ENCODE results near the gene FIS1. TPM values are rescaled to one million over a fixed set of nuclear protein-coding genes. Genes with fewer than 3 reads are reported as not detected.
"Not testable (repeated sequence)": the region's sequence is repeated elsewhere in the genome, so short reads cannot be mapped to it uniquely, and the experiment has no call there.

Gene FIS1
- 131 TPM for total RNA-seq

DNA sequence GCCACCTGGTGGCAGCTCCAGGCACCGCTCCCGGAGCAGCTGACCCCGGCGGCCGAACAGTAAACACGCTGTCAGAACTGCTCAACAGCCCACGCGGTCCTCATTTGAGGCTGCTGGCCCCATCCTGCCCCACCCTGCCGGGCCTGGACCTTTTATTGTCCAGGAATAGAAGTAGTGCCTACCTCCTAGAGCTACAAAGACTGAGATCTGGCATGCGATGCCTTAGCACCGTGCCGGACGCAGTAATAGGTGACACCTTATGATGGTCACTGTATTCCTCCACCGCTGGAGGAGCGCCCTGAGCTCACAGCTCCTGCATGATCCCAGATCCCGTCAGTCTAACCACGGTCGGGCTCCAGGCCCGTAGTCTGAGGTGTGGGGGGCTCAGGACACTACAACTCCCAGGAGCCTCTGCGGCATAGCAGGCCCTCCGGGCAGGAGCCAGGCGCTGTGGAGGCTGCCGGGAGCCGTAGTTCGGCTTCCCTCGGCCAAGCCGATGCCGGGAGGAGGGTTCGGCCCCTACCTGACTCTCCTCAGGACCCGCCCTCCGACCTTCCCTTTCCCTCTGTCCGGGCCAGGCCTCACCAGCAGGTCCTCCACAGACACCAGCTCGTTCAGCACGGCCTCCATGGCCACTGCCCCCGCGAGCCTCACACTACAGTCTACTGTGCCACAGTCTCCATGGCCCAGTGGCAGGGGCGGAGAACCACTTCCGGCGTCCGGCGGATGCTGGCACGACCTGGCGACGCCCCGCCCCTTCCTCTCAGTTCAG is at the start of gene FIS1:
Gene FIS1, minus strand, starts transcription at position 707 of the 772 bp plus-strand sequence. Its CDS starts 77 bp downstream, at position 630.
- ATAC-seq (peak; percentile 94), DNase-seq (ENCODE audit: low spot score) (peak; percentile 94)

GRCh38 chr7:101294039-101294831 is 49.4 kb upstream of the FIS1 start:
- DNase-seq (ENCODE audit: low spot score), result no peak
- no peak for ATAC-seq

DNA sequence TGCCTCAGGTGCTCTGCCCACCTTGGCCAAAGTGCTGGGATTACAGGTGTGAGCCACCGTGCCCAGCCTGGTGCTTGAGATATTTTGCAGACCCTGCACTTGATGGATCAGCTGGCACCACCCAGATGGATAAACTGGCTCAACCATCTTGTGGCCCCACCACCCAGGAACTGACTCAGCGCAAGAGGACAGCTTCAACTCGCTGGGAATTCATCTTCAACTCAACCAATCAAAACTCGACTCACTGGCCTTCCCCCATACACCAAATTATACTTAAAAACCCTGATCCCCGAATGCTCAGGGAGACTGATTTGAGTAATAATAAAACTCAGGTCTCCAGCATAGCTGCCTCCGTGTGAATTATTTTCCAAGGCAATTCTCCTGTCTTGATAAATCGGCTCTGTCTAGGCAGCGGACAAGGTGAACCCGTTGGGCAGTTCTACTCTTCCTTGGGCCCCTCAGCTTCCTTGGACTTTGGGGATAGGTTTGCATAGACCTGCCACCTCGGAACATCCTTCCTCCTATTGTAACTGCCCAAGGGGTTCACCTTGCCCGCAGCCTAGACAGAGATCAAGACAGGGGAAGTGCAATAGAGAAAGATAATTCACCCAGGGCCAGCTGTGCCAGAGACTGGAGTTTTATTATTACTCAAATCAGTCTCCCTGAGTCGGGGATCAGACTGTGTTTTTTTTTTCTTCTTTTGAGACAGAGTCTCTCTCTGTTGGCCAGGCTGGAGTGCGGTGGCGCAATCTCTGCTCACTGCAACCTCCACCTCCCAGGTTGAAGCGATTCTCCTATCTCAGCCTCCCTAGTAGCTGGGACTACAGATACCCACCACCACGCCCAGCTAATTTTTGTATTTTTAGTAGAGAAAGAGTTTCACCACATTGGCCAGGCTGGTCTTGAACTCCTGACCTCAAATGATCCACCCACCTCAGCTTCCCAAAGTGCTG is 48.5 kb upstream of the FIS1 start:
- DNase-seq (ENCODE audit: low spot score); ATAC-seq: not testable (repeated sequence)

DNA sequence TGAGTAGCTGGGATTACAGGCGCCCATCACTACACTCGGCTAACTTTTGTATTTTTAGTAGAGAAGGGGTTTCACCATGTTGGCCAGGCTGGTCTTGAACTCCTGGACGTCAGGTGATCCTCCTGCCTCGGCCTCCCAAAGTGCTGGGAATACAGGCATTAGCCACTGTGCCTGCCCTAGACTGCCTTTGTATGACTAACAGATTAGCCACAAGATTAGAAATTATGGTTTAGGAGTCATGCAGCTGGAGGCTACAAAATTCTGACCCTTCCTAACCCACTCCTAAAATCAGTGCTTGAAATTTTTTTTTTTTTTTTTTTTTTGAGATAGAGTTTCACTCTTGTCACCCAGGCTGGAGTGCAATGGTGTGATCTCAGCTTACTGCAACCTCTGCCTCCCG is 47.7 kb upstream of the FIS1 start:
- not testable (repeated sequence) for ATAC-seq; DNase-seq (ENCODE audit: low spot score)

DNA sequence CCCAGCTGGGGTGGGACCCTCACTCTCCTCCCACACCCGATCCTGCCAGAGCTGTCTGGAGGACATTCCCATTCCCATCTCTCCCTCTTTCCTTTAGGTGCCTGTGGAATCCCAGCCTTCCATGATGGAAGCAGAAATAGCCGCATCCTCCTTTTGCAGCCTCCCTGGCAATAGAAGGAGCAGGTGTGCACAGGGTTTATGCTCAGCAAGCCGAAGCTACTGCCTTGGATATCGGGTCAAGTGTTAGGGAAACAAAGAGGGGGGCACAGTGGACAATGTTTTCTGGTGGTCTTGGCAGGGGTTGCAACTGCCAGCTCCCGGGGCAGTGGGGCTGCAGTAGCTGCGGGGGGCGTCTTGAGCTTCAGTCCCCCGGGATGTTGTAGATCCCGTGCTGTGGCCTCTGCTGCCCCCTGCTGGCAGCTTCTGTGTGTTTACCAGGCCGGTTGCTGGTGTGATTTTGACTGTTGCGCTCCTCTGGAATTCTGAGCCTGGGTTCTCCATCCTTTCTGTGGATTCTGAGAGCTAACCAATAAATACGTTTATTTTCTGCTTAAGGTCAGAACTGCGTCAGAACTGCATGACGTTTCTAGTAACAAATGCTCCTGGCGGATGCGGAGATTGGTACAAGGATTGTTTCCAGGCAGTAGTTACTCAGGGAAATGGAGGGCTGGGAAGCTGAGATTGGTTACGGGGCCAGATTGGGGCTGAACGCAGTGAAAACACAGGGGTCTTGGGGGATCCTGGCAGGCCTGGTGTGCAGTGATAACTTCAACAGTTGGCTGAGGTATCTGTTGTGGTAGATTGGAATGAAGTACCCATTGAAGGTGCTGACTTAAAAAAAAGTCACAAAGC is 45.5 kb upstream of the FIS1 start:
- DNase-seq (ENCODE audit: low spot score), result peak; percentile 75
- peak; percentile 65 for ATAC-seq

- ATAC-seq (peak; percentile 85), DNase-seq (ENCODE audit: low spot score) (peak; percentile 89)
These were observed 44.8 kb upstream of the FIS1 start for GRCh38 chr7:101289687-101290086.

DNA sequence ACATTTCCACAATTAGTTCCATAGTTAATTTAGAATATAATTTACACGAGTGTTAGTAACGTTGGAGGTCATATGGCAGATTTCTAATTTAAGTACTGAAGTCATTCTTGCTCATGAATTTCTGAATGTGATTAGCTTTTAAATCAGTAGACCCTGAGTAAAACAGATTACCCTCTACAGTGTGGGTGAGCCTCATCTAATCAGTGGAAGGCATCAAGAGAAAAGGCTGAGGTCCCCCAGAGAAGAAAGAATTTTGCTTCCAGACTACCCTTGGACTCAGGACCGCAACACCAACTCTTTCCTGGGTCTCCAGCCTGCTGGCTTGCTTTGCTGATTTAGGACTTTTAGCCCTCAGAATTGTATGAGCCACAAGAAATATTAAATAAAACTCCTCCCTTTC is 43.6 kb upstream of the FIS1 start:
- ATAC-seq (no peak), DNase-seq (ENCODE audit: low spot score) (no peak)

GRCh38 chr7:101287032-101287431 is 42.2 kb upstream of the FIS1 start:
- ATAC-seq (peak; percentile 12), DNase-seq (ENCODE audit: low spot score) (peak; percentile 58)

DNA sequence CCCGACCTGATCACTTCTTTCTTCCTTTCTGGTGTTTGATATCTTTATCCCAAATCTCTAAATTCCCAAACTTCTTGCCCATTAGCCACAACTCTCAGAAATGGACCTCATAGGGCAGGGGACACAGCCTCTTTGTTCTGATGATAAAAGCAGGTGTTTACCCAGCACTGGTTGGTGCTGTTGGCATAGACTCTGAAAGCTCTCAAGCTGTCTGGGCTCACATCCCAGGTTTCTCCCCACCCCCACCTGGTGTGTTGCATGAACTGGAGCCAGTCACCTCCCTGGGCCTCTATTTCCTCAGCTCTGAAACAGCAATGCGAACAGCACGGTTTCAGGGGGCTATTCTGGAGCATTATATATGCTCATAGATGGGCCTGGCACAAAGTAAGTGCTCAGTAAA is 41.0 kb upstream of the FIS1 start:
- ATAC-seq (peak; percentile 60), DNase-seq (ENCODE audit: low spot score) (peak; percentile 92)

GRCh38 chr7:101285171-101285570 is 40.3 kb upstream of the FIS1 start:
- no peak for ATAC-seq
- no peak for DNase-seq (ENCODE audit: low spot score)

DNA sequence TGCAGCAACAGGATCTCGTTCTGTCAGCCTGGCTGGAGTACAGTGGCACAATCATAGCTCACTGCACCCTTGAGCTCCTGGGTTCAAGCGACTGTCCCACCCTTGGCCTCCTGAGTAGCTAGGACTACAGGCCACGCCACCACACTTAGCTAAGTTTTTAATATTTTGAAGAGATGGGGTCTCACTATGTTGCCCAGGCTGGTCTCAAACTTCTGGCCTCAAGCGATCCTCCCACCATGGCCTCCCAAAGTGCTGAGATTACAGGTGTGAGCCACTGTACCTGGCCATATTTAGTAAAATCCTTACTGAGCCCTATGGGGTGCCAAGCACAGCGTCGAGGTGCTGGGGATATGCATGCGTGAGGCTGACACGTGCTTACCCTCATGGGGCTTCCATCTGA is 36.0 kb upstream of the FIS1 start:
- DNase-seq (ENCODE audit: low spot score); ATAC-seq: not testable (repeated sequence)

DNA sequence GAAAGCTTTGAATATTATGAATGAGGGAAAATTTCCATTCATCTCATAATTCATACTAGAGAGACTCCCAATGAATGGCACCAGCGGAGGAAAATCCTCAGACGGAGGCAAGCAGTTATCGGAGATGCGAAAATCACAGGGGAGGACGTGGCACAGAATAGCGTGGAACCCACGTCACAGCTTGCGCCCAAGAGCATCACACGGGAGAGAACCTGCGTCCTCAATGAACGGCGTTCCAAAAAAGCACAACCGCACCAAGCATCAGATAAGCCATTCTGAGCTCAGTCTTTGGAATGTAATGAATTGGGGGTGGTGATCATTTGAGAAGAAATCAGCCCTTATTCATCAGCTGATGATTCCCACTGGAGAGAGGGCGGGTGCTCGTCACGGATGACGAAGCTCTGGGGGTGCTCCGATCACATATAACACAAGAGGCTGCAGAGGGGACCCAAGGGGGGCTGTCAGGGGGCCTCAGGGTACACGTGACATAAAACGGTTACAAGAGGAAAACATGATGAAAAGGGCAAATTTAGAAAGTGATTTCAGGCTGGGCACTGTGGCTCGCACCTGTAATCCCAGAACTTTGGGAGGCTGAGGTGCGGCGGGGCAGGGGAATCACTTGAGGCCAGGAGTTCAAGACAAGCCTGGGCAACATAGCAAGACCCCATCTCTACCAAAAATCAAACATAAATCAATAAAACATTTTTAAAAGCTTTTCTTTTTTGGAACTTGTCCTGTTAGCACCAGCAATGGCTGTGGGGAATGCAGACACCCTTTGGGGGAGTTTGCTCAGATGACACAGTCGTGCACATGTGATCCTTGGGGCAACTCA is 33.8 kb upstream of the FIS1 start:
- DNase-seq (ENCODE audit: low spot score) (no peak), ATAC-seq (no peak)

DNA sequence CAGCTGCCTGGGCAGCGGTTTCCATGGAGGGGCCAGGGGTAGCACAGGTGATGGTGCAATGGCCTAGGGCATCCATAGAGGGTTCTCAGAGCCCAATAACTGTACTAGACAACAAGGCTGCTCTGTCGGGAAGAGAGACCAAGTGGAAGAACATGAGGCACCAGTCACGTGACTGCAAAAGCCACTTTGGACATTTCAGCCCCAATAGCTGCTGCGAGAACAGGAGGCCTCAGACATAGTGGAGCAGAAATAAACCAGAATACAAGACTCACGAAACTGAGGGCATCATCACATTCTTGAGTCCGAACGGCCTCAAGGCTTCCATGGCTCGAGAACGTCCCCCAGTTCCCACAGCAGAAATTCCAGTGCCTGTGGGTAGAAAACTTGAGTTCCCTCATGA is 32.3 kb upstream of the FIS1 start:
- ATAC-seq (no peak), DNase-seq (ENCODE audit: low spot score) (no peak)

DNA sequence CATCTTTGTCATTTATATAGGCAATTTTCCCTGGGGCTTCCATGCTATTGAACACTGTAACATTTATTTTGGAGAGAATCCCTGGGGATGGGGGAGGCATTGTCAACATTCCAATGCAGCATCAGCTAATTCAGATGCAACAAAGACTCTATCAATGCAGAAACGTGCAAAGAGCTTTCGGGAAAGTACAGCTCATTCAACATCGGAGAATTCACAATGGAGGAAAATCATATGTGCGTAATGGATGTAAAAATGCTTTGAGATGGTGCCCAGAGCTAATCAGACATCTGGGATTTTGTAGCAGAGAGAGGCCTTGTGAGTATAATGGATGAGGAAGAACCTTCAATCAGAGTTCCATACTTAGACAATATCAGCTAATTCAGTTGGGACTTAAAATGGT is 28.3 kb upstream of the FIS1 start:
- ATAC-seq (no peak), DNase-seq (ENCODE audit: low spot score) (no peak)

DNA sequence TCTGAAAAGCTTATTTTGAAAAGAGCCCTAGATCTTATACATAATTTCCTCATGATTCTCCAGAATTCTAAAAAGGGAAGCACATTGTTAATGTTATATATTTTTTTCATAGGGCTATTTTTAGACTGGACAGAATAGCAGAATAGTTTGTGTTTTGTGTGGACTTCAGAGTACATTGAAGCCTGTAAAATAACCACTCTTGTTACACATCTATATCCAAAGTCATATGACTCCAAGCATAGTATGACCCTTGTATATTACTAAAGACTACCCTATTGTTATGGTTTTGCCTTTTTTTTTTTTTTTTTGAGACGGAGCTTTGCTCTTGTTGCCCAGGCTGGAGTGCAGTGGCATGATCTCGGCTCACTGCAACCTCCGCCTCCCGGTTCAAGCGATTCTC is 26.1 kb upstream of the FIS1 start:
- DNase-seq (ENCODE audit: low spot score) (no peak), ATAC-seq (no peak)

- ATAC-seq, result no peak
- no peak for DNase-seq (ENCODE audit: low spot score)
These were observed 24.8 kb upstream of the FIS1 start for GRCh38 chr7:101269664-101270063.

DNA sequence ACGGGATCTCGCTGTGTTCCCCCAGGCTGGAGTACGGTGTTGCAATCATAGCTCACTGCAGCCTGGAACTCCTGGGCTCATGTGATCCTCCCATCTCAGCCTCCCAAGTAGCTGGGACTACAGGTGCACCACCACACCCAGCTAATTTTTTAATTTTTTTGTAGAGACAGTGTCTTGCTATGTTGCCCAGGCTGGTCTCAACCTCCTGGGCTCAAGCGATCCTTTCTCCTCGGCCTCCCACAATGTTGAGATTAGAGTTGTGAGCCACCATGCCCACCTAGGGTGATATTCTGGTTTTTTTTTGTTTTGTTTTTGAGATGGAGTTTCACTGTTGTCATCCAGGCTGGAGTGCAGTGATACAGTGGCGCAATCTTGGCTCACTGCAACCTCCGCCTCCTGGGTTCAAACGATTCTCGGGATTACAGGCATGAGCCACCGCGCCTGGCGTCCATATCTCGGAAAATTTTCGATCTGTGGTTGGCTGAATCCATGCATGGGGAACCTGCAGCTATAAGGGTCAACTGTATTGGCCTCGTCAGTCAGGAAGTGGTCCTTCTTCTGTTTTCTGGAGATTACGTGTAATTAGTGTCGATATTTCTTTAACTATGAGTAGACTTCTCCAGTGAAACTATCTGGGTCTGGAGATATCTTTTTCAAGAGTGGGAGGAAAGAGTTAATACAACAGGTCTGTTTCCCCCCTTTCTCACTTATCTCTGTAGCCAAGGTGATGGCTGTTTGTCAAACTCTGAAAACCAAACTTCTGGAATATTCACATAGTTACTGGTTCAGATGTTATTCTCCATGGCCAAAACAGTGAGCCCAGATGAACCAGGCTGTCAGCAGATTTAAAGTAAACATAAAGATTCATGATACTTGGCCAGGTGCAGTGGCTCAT is 21.0 kb upstream of the FIS1 start:
- ATAC-seq (peak; percentile 54), DNase-seq (ENCODE audit: low spot score) (no peak)

GRCh38 chr7:101264102-101264706 is 19.3 kb upstream of the FIS1 start:
- ATAC-seq, result peak; percentile 85
- not testable (repeated sequence) for DNase-seq (ENCODE audit: low spot score)
